Colonic mucosa (tissue), 4 donors: ENCODE measurements around the gene AIF1. TPM values are rescaled to one million over a fixed set of nuclear protein-coding genes. Genes with fewer than 3 reads are reported as not detected.

Source experiments
- DNase-seq: peaks from one replicate; pipeline ENCODE4 v3.0.0-alpha.2; 2020
- H3K27ac ChIP-seq: fragments of 200-600 bp; one replicate; pipeline ENCODE4 v1.8.0; 2021
- H3K27me3 ChIP-seq: fragments of 200-600 bp; one replicate; pipeline ENCODE4 v1.8.0; 2021
- H3K36me3 ChIP-seq: fragments of 200-600 bp; one replicate; pipeline ENCODE4 v1.8.0; 2021
- H3K4me1 ChIP-seq: fragments of 200-600 bp; one replicate; pipeline ENCODE4 v1.8.0; 2021; ENCODE audit warnings: mild to moderate bottlenecking
- H3K4me3 ChIP-seq: fragments of 200-600 bp; one replicate; pipeline ENCODE4 v1.8.0; 2021
- H3K9ac ChIP-seq, 2 donors: one replicate each; pipeline ENCODE4 v1.7.0; 2013; ENCODE audit warnings: control low read depth in 2 of 2, low read depth in 2 of 2, low read length in 2 of 2
- H3K9me3 ChIP-seq: fragments of 200-600 bp; one replicate; pipeline ENCODE4 v1.8.0; 2021
- intact Hi-C: fragments of 100-400 bp; cut with DNase I; formaldehyde crosslinking; loops from one replicate; pipeline ENCODE4 v1.14.1; 2022
- total RNA-seq, 2 donors: library from RNA; stranded (reverse); fragmentation: NEBNext Ultra II Directional in 1 of 2; extraction: Animal tissue kit (Norgen Biotek cat#: 25700) in 1 of 2; gene quantifications; one replicate each; pipeline ENCODE4 v1.2.1, GENCODE V29; 2021
- TF ChIP-seq, protein P1 (sequence below): fragments of 200-600 bp; IDR thresholded peaks from one replicate; pipeline ENCODE4 v1.8.0; 2022; ENCODE audit warnings: antibody characterized with exemption, mild to moderate bottlenecking
- donor health status: healthy.
- donor health status: DM: no; HTN: no; CAD: no.
- donor health status: DM: no; HTN: no; CAD: no.

The AIF1 gene
- total RNA-seq, 2 donors from 2014 or later: 5.0 to 20.7 TPM

DNA sequence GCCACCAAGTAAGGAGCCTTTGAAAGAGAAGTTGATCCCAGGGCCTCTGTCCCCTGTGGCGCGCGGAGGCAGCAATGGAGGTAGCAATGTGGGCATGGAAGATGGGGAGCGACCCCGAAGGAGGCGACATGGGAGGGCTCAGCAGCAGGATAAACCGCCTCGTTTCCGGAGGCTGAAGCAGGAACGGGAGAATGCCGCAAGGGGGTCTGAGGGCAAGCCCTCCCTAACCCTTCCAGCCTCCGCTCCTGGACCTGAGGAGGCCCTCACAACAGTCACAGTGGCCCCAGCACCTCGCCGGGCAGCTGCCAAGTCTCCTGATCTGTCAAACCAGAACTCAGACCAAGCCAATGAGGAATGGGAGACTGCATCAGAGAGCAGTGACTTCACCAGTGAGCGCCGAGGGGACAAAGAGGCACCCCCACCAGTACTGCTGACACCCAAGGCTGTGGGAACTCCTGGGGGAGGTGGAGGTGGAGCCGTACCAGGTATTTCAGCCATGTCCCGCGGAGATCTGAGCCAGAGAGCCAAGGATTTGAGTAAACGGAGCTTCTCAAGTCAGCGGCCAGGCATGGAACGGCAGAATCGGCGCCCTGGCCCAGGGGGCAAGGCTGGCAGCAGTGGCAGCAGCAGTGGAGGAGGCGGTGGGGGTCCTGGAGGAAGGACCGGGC lies 17.4 kb downstream of the AIF1 start:
- no peaks in the 10 kb centered on the region for H3K4me1 ChIP-seq
- TF ChIP-seq, protein P1, sequence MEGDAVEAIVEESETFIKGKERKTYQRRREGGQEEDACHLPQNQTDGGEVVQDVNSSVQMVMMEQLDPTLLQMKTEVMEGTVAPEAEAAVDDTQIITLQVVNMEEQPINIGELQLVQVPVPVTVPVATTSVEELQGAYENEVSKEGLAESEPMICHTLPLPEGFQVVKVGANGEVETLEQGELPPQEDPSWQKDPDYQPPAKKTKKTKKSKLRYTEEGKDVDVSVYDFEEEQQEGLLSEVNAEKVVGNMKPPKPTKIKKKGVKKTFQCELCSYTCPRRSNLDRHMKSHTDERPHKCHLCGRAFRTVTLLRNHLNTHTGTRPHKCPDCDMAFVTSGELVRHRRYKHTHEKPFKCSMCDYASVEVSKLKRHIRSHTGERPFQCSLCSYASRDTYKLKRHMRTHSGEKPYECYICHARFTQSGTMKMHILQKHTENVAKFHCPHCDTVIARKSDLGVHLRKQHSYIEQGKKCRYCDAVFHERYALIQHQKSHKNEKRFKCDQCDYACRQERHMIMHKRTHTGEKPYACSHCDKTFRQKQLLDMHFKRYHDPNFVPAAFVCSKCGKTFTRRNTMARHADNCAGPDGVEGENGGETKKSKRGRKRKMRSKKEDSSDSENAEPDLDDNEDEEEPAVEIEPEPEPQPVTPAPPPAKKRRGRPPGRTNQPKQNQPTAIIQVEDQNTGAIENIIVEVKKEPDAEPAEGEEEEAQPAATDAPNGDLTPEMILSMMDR: no peak
- no peaks in the 10 kb centered on the region for H3K27me3 ChIP-seq
- no peak overlapping the region for H3K4me3 ChIP-seq
- peaks cover 46% of the 10 kb centered on the region for H3K36me3 ChIP-seq
- H3K9me3 ChIP-seq: no peaks in the 10 kb centered on the region
- no peak for DNase-seq
- H3K9ac ChIP-seq: no peak overlapping the region
- H3K27ac ChIP-seq: no peak overlapping the region
- intact Hi-C loops: no loop called here

- intact Hi-C loops: no loop called here
- no peaks in the 10 kb centered on the region for H3K9me3 ChIP-seq
- no peaks in the 10 kb centered on the region for H3K4me1 ChIP-seq
- no peak overlapping the region for H3K9ac ChIP-seq
- TF ChIP-seq, protein P1: no peak
- H3K27ac ChIP-seq: no peak overlapping the region
- H3K36me3 ChIP-seq: peaks cover 36% of the 10 kb centered on the region
- H3K27me3 ChIP-seq: no peaks in the 10 kb centered on the region
- H3K4me3 ChIP-seq: no peak overlapping the region
- no peak for DNase-seq
Measured at GRCh38 chr6:31633447-31633846, 18.4 kb downstream of the AIF1 start.

DNA sequence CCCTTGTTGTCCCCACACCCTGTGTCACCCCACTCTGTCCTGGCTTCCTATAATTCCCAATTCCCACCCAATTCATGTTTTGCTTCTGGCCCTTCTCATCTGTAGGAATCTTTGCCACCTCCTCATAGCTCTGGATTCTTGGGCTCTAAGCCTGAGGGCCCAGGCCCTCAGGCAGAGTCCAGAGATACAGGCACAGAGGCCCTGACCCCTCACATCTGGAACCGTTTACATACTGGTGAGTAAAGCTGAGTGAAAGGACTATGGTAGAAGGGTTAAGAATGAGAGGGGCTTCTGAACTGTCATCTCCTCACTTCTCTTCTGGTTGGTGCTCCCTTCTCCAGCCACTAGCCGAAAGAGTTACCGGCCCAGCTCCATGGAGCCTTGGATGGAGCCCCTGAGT lies 19.1 kb downstream of the AIF1 start:
- Histone ChIP-seq H3K36me3 (peaks cover 33% of the 10 kb centered on the region), H3K4me3 (no peak overlapping the region), H3K27ac (no peak overlapping the region), H3K9ac (no peak overlapping the region), H3K4me1 (no peaks in the 10 kb centered on the region), H3K27me3 (no peaks in the 10 kb centered on the region), H3K9me3 (no peaks in the 10 kb centered on the region)
- intact Hi-C loops: no loop called here
- DNase-seq: no peak
- TF ChIP-seq, protein P1: no peak

GRCh38 chr6:31634969-31635575 lies 20.0 kb downstream of the AIF1 start:
- DNase-seq: no peak
- peaks cover 33% of the 10 kb centered on the region for H3K36me3 ChIP-seq
- intact Hi-C loops: no loop called here

DNA sequence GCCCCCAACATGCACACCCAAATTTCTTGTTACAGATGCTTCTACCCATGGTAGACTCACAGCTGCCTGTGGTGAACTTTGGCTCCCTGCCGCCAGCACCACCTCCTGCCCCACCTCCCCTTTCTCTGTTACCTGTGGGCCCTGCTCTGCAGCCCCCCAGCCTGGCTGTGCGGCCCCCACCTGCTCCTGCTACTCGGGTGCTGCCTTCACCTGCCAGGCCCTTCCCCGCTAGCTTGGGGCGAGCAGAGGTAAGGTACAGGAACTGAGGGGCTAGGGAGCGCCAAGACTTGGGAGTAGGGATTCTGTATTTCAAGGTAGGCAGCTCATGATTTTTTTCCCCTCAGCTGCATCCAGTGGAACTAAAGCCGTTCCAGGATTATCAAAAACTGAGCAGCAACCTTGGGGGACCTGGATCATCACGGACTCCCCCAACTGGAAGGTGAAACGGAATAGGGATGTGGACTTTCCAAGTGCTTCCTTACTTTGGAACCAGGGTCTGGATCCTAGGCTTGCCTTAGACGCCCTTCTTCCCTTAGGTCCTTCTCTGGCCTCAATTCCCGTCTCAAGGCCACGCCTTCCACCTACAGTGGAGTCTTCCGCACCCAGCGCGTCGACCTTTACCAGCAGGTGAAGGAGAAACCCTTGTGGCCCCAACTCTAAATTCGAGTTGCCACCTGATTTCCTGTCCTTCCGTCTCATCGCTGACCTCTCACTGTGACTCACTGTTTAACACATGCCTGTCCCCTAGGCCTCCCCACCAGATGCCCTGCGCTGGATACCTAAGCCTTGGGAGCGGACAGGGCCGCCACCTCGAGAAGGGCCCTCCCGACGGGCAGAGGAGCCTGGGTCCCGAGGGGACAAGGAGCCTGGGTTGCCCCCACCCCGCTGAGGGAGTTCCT lies 21.9 kb downstream of the AIF1 start:
- H3K27ac ChIP-seq: no peak overlapping the region
- TF ChIP-seq, protein P1: no peak
- no peaks in the 10 kb centered on the region for H3K4me1 ChIP-seq
- H3K9me3 ChIP-seq: no peaks in the 10 kb centered on the region
- no peaks in the 10 kb centered on the region for H3K27me3 ChIP-seq
- DNase-seq: no peak
- intact Hi-C loops: no loop called here
- no peak overlapping the region for H3K4me3 ChIP-seq
- no peak overlapping the region for H3K9ac ChIP-seq
- H3K36me3 ChIP-seq: peaks cover 24% of the 10 kb centered on the region

More at GRCh38 chr6:31634969-31635575, 20.0 kb downstream of the AIF1 start:
- H3K4me1 ChIP-seq: no peaks in the 10 kb centered on the region
- TF ChIP-seq, protein P1: no peak
- no peaks in the 10 kb centered on the region for H3K9me3 ChIP-seq
- no peaks in the 10 kb centered on the region for H3K27me3 ChIP-seq
- H3K9ac ChIP-seq: no peak overlapping the region
- H3K4me3 ChIP-seq: no peak overlapping the region
- H3K27ac ChIP-seq: no peak overlapping the region
